Kidney capillary endothelial cell (primary cell): Measurements from ENCODE around the gene ADAMTS6.
"Not testable (repeated sequence)": the region's sequence is repeated elsewhere in the genome, so short reads cannot be mapped to it uniquely, and the experiment has no call there.

Experiments
- DNase-seq: peaks from one replicate; pipeline ENCODE4 v3.0.0-alpha.2; 2018; ENCODE audit warnings: low spot score

The ADAMTS6 gene

DNA sequence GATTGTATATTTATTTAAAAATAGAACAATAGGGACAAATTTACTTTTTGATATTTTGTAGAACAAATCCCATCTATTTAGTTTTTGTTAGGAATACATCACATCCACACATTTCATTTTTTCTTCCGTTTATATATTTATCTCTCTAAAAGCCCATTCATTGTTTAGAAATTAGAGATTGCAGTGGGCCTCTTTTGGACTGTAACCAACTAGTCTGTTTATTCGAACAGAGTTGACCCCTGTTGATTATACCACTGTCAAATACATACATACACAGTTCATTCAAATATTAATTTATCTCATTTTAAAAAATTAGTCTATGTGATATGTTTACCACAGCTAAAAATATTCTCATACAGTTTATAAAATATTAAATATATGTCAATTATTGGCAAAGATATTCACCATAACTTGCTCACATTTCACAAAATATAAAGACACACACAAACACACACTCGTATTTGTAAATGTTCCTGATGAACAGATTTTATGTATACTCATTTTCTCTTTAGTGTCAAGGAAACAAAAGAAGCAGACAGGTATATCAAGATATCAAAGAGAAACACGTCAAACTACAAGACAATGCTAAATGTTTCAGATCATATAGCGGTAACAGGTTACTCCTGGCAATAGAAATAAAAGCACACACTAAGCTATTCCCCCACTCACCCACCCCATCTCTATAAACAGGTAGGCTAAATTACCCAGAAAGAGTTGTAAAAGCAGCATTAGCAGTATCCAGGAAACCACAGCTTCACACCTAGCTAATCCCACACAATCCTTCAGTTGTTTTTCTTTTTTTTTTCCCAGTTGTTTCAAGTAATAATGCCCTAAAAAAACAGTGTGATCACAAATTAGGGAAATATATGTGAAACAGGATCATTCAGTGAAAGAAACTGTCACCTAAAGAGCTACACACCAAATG lies 283.9 kb downstream of the ADAMTS6 start:
- DNase-seq, result no peak

DNA sequence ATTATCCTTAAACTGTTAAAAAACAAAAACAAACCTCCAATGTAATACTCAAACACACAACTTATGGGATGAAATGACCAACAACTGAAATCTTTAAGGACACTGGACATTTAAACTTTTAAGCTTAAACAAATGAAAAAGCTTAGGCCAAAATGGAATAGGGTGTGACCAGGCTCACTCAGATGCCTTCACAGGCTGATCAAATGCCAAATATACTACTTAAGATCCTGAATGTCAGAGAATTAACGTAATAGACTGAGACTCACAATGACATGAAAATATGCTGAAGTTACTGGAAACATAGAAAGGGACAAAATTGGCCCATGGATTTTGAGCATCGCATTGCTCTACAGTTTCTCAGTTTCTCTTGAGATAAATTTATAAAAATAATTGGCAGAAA lies 286.8 kb downstream of the ADAMTS6 start:
- no peak for DNase-seq

DNA sequence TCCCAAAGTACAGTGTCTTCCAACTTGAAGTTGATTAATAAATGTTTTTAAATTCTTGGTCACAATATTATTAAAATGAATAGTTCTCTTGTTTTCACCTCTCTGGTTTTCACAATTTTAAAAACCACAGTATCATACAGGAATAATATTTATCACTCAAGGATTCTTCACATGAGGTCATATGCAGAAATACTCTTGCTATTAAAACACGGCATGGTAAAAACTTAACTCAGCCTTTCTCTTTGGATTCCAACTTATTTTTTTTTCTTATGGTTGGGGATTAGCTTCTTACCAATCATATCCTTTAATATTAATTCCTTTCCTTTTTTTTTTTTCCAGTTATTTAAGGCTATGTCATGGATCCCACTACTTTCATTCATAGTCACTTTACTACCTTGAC lies 289.4 kb downstream of the ADAMTS6 start:
- no peak for DNase-seq

DNA sequence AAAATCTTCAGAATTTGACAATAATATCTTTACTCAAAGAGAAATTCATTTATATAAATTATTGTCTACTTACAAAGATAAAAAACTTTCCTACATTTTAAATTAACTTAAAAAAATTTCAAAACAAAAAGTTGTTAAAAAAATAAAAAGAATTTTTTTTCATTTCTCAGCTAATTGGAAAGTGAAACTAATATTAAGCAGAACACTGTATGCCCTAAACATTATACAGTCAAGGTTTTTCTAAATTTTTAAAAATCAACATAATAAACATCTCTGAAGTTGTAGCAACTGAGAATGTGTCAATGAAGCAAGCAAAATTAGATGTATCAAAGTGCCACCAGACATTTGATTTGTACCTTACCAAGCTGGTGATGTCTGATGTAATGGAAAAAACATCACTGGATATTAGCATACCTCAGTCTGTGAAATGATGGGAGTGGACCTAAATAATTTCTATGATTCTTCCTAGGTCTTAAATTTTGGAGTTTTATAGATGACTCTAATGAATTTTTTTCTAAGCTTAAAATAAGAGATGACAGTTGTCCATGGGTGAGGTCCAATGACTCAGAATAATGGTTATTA lies 290.1 kb downstream of the ADAMTS6 start:
- DNase-seq, result no peak

DNA sequence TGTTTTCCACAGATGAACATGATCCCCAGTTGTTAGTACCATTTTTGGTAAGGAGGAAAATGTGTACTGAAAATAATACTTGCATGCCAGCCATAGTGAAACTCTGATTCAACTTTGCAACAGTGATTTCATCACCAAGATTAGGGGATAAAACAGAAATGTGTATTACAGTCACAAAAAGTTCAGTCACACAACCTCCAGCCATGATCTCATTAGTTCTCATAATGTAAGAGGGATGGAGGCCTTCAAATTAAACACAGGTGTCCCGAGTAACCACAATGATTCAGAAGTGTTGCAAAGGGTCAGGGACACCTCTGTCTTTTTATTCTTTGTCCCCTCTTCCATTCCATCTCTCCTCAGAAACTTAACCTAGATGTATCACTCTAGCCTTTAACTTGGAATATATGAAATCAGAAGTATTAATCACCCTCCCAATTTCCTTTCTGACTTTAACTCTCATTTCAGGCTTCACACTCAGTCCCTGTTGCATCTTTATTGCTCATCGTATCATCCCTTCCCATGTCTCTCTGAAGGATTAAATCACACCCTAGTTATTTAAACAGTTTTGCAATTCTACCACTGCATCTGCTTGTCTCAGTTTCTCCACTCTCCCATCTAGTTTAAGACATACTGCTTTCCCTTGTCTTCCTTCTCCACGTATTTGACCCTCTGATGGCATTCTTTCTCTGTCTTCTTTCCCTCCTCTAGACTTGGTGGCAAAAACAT lies 291.2 kb downstream of the ADAMTS6 start:
- DNase-seq, result no peak

DNA sequence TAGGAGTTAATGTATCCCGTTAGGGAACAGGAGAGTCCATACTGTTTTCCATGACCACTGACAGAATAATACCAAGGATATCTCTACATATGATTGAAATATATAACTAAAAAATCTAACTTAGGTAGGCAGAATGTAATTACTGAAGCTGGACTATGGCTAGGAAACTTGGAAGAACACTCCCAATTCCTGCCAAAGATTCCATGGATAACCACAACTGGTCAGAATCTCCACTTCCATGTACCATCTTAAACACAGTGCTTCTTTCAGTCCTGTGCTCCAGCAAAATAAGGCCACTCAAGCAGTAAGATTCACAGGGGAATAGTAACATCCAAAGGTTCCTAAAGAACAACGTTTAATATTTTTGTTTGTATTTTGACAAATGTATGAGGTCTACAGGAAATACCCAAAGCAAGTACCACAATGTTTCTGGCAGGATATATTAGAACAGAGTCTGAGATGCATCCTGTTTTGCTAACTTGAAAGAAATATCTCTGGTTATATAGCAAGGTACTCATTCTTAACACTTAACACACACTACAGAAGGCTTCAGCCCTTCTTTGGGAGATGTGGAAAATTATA lies 295.0 kb downstream of the ADAMTS6 start:
- peak; percentile 75 for DNase-seq

DNA sequence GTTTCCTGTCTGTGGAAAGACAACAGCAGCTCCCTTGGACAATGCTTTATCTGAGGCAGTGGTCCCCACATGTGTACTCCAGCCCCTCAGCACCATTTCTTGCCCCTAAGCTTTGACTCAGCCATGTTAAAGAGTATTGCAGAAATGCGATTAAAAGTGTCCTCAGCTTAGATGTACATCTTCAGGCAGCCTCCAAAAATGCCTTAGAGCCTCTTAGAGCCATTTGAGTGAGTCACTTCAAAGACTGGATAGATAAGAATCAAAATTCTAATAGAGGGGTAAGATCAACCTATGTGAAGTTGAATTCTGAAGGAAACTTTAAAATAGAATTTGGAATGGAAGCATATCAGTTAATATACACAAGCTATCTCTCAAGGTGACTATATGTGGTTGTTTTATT lies 296.3 kb downstream of the ADAMTS6 start:
- DNase-seq, result no peak

DNA sequence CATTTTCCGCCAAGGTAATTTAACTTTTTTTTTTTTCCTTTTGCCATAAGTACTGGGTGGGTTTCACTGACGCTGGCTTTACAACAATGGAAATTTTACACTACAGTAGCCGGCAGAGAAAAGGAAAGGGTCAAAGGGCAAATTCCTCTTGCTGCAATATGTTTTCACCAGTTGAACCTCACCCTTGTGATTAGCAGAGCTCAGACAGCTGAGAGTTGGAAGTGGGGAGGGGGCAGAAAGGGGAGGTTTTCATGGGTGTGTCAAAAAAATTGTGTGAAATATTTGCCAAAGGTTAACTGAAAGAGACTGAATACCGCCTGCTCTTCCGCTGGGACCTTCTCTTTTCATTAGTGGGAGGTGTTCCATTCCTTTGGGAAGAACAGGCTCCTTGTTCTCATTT lies 296.9 kb downstream of the ADAMTS6 start:
- no peak for DNase-seq

DNA sequence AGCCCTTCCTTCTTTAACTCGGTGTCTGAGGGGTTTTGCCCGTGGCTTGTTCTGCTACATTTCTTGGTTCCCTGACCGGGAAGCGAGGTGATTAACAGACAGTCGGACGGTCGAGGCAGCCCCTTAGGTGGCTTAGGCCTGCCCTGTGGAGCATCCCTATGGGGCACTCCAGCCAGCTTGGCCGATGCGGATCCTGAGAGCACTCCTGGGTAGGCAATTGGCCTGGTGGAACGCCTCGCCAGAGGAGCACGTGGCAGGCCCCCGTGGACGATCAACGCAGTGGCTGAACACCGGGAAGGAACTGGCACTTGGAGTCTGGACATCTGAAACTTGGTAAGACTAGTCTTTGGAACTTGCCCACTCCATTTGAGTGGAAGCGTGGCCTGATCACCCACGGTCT lies 307.5 kb downstream of the ADAMTS6 start:
- DNase-seq, result not testable (repeated sequence)

DNA sequence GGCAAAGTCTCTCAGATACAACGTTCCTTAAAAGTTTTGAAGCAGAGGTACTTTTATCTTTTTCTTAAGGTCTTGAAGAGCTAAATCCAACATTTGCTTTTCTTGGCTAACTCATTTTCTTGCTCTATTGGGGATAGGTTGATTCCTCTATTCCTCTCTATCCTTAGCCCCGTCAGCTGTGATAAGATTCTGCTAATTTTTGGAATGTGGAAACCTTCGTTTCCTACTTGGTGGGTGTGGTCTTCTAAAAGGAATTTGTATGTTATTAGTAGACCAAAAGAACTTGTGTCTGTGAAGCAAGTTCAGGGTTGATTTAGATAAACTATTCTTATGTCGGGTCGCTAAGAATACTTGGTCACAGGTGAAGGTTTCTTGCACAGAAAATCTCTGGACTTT lies 308.6 kb downstream of the ADAMTS6 start:
- no peak for DNase-seq

DNA sequence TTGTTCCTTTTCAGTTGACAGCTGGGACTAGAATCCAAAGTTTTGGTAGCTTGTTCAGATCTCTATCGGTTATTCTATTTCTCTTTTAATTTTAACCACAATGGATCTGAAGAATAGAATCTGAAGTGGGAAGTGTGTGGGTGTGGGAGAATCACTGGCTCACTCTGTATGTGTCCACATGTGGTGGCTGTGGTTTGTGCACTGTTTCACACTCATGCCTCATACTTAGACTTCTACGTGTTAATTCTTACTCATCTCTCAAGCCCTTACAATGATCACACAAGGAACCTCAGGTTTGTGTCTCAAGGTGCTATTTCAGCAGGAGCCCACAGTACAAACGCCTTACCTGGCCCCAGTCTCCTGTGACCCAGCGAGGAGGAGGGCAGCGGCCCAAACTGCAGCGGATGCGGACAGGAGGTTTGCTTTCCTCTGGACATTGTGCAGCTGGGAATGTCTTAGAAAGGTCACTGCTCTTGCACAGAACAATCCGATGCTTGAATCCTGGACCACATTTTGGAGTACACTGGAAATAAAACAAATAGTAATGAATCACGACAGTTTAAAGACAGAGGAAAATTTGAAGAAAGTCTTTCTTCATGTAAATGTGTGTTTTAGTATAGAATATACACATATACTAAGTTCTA lies 309.1 kb downstream of the ADAMTS6 start:
- no peak for DNase-seq

DNA sequence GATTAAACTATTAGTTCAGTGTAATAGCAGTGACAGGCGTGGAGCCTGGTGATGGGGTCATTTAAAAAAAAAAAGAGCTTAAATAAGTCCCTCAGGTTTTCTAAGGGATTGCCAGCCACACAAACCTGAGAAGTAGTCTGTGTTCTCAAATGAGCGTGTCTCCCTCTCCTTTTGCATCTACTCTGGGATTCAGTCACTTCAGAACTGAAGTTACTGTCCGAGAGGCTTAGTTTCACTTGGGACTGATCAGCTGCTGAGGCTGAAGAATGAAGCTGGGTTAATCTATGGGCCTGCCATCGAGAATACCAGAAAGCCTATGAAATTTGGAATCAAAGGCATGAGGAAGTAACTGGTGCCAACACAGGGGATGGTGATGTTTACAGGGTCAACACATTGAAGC lies 310.1 kb downstream of the ADAMTS6 start:
- DNase-seq, result no peak

DNA sequence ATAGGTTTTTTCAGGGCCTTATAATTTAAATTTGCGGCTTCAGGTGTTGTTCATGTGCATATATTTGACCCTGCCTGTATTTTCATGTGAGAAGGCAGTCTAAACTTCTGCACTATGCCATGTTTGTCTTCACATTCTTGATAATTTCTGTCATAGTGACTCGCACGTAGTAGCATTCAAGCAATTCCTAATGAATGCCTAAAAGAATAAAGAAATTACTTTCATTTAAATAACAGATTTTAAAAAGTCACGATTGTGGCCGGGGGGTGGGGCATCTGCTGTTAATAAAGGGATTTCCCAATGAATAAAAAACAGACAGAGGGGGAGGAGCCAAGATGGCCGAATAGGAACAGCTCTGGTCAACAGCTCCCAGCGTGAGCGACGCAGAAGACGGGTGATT lies 318.0 kb downstream of the ADAMTS6 start:
- no peak for DNase-seq

DNA sequence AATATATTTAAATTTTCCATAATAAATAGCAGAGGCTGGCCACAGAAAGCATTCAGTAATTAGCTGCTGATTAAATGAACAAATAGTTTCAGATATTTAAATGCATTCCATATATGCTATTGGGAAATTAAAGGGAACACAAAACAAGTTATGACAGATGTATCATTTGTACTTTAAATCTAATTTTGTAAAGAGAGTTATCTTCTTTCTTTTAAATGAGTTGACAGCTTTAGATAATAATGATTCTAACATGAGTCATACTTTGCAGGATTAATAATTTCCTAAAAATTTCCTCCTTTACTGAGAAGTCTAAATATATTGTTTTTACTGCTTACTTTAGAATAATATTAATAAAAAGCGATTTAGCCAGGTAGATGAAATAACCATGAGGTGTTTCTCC lies 320.1 kb downstream of the ADAMTS6 start:
- no peak for DNase-seq

DNA sequence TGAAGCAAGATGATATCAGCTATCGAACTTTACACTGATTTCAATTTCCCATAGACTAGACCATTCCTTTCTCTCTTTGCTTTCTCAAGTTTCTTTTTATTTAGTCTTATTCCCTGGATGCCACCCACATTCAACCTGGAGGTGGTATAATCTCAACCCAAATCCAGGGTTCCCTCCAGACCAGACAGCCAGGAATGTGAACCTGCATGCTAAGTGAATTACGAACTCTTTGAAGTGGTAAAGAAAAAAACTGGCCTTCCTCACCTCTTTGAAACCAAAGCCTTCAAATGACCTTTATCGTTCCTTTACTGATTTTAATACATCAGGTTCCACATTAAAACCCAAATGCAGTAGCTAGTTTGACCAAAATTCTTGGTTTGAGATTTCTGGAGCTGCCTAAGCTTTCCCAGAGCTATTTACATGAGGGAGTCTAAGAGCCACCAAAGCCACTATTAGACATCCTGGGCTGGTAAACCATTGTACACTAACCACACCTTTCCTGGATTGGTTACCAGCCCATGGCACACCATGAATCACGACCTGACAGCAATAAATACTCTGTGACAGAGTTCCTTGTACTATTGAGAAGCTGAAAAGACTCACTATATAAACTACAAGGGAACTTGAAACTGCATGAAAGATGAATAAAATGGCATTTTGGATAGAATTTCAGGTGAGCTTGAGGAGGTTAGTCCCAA lies 323.7 kb downstream of the ADAMTS6 start:
- DNase-seq, result no peak

DNA sequence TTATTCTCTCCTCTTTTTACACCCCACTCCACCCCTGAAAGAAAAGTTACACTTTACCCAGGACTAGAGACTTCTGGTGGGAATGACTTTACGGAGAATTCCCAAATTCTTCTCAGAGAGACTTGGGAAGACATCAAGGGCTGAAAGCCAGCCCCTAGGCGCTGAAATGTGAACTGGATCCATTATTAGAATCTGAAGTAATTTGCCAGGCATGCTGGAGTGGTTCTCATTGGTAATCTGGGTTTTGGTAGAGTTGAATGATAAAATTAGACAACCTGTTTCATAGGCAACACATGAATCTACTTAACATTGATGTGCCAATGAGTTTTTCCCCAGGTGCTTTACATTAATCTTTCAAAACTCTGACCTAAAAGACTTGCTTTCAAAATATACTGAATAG lies 324.8 kb downstream of the ADAMTS6 start:
- no peak for DNase-seq

DNA sequence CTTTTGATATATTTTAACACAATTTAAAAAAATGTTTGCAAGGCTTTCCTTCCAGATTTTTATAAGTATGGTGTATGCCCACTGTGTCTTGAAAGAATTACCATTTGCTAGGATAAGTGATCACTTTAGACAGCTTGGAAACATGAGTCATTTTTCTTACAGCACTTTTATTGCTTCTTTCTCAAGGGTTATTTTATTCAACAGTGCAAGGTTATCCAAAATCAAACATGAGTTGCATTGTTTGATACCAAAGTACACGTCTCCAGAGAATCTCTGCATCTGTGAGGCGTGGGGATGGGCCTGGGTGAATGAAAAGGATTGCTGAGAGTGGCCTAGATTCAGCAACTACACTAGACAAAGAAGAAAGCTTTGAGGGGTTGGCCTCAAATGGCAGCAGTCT lies 329.6 kb downstream of the ADAMTS6 start:
- DNase-seq, result no peak

DNA sequence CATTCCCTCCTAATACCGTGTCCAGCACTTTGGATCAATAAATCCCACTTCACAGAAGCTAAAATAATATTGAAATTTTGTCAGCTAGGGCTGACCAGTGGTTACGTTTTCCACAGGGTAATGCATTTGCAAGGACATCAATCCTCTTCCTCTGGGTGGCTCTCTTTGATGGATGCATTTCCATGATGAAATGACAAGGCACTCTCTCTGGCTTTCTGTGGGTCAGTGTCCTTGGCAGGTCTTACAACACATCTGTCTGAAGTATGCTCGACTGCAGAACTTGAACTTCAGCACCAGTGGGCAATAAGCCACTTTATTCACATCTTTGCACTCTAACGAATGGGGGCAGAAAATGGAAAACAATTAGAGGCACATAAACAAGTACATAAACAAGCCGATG lies 330.1 kb downstream of the ADAMTS6 start:
- no peak for DNase-seq

DNA sequence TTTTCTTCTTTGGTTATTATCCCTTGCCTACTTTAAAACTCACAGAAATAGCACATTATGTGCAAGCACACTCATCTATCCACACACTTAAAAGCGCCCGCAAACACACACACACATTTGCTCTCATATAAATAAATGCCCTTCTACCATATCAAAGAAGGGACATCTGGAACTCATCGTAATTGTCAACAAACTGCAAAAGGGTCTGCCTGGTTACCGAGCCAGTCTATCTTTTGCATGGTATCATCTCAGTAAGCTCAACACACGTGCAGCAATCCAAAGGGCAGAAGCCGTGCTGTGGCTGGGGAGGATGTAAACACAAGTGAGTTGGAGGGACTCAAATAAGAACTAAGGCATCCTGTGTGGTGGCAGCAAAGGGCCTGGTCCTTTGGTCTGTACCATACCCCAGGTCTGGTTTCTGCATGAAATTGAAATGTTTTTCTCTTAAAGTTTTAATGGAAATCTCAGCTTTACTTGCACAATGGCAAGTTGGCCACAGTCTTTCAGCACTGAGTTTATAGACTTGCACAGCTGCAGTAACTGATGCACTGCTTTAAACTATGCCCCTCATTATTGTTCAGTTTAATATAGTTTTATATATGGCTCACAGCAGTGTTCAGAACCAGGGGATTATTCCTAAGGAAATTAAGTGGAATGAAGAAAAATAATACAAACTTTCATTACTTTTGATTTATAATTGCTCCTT lies 331.0 kb downstream of the ADAMTS6 start:
- no peak for DNase-seq

DNA sequence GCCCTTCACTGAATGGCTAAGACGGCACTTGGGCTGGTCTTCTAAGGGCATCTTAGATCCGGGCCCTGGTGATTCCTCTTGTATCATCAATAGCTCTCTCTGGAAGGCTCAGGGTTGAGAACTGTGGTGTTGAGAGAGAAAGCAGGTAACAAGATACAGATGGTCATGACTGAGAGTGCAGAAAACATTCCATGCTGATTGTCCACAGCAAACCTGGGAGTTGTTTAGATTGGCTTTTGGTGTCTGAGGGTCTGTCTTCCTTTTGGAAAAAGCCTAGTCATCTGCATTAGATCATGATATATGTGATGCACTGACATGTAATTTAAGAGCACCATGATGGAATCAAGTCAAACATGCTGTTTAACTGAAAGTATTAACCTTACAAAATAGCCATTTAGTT lies 331.9 kb downstream of the ADAMTS6 start:
- no peak for DNase-seq
